Fibroblast of villous mesenchyme (primary cell): ENCODE measurements around the gene CDX2. TPM values are rescaled to one million over a fixed set of nuclear protein-coding genes. Genes with fewer than 3 reads are reported as not detected.

Experiments used
- DNase-seq: peaks from one replicate; pipeline ENCODE4 v3.0.0-alpha.2; 2010; ENCODE audit warnings: low read depth
- H3K4me3 ChIP-seq: 2 replicates; pipeline ENCODE4 v1.5.1; 2011; ENCODE audit warnings: low read depth, mild to moderate bottlenecking, low read length
- total RNA-seq: library from RNA; depleted of rRNA; stranded (reverse); fragments of >200 nt; gene quantifications from 2 replicates; pipeline ENCODE4 v1.2.3, GENCODE V29; 2012
- TF ChIP-seq, protein P1 (sequence below): IDR thresholded peaks from 2 replicates; pipeline ENCODE4 v1.5.1; 2012; ENCODE audit warnings: low read depth, mild to moderate bottlenecking, low read length; ENCODE audit not compliant: insufficient read depth

Gene CDX2
- total RNA-seq, 1 donor: not detected

DNA sequence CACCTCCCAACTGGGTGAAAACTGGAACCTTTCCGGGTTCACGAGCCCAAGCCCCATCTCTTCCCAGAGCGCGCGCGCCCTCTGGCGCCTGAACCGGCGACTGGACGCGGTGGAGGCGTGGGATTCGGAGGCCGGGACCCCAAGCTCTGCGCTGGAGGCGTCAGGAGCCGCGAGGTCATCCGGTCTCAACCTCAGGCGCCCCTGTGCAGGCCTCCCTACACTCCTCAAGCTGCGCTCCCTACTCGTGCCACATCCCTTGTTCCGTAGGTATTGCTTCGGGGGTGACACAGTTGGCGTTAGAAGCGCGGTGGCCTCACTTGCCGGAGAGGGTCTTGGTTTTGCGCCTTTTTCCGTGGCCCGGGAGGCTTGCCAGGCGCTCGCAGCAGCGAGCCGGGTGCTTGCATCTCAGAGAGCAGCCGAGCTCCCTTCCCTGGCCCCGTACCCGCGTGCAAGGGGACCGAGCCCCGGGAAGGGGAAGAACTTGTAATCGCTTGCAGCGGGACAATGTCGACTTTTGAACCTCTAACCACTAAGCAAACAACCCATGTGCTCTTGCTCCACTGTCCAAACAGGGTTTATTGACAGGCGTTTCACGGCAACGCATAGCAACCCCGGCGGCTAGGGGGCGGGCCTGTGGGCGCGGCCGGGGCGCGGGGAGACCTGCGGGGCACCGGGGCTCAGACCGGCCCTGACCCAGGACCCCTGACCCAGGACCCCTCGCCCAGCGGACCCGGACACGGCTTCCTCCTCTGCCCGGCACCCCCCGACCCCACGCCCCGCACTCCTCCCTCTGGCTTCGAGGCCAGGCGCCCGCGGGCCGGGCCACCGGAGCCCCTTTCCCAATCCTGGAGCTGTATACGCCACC, 8.5 kb downstream of the CDX2 start:
- DNase-seq: peak; percentile 8
- peak overlapping the region; percentile 18 for H3K4me3 ChIP-seq
- TF ChIP-seq, protein P1, sequence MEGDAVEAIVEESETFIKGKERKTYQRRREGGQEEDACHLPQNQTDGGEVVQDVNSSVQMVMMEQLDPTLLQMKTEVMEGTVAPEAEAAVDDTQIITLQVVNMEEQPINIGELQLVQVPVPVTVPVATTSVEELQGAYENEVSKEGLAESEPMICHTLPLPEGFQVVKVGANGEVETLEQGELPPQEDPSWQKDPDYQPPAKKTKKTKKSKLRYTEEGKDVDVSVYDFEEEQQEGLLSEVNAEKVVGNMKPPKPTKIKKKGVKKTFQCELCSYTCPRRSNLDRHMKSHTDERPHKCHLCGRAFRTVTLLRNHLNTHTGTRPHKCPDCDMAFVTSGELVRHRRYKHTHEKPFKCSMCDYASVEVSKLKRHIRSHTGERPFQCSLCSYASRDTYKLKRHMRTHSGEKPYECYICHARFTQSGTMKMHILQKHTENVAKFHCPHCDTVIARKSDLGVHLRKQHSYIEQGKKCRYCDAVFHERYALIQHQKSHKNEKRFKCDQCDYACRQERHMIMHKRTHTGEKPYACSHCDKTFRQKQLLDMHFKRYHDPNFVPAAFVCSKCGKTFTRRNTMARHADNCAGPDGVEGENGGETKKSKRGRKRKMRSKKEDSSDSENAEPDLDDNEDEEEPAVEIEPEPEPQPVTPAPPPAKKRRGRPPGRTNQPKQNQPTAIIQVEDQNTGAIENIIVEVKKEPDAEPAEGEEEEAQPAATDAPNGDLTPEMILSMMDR: peak; percentile 29

DNA sequence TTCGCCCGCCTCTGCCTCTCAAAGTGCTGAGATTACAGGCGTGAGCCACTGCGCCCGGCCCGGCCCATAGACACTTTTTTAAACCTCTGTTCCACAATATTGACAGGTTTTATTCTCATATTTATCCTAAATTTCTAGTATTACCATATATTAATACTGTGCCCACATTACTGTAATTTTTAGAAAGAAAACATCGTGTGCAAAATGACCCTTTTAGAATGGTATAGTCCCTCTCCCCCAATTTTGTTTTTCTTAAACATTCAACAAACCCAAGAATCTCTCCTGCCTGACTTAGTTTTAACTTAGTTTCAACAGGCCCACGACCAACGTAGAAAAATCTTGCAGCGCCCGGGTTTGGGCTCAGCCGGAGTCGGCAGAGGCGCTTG, 9.1 kb downstream of the CDX2 start:
- TF ChIP-seq, protein P1: no peak
- peak overlapping the region; percentile 15 for H3K4me3 ChIP-seq
- no peak for DNase-seq

DNA sequence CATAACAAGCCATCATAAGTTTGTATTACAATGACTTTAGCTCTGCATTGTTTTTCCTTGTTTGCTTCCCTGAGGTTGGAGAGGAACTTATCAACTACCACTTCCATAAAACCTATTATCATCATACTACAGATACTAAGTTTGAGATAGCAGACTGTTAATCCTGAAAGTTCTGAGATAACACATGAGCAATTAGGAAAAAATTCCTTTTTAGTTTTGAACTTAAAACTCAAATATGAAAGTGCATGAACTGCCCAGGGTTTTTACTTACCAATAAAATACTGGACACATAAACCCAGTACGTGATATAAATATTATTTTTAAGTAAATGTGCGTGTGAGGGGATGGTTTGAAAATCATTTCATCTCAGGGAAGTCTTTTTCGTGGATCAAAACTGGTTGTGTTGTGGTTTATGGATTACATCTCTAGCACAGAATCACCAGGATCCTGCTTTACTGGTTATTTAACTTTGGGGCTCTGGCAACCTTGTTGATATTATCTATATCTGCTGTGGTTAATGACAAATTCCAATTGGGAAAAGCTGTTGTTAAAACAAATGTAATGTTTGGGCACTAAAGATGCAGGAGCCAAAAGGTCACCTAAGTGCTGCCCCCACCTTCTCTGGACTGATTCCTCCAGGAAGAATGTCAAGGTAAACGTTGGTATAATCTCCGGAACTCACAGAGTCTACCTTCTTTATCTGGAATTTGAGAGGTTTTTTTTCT, 12.4 kb downstream of the CDX2 start:
- no peak overlapping the region for H3K4me3 ChIP-seq
- TF ChIP-seq, protein P1: no peak
- DNase-seq: no peak

DNA sequence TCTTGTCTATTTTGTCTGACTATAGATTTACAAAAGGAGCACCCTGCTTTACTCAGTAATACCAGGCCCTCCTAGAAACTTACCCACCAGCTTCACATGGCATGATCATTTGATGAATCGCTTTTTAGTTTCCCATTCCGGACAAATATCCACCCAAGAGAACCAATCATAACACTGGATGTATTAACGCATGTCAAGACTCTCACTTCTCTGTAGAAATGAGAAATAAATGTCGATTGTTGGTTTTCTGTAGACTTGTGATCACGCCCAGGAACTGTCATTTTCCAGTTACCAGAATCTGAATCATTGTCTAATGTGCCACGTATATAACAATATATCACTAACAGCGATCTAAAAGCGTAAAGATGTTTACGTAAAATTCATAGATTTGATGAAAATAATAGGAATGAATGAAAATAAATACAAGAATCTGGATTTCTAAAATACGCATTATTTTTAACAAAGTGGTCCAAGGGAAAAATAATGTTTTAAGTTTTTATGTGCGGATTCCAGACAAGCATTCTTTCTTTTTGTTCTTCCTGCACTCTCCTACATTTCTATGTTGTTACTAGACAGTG, 14.0 kb downstream of the CDX2 start:
- DNase-seq: no peak
- H3K4me3 ChIP-seq: no peak overlapping the region
- TF ChIP-seq, protein P1: no peak

DNA sequence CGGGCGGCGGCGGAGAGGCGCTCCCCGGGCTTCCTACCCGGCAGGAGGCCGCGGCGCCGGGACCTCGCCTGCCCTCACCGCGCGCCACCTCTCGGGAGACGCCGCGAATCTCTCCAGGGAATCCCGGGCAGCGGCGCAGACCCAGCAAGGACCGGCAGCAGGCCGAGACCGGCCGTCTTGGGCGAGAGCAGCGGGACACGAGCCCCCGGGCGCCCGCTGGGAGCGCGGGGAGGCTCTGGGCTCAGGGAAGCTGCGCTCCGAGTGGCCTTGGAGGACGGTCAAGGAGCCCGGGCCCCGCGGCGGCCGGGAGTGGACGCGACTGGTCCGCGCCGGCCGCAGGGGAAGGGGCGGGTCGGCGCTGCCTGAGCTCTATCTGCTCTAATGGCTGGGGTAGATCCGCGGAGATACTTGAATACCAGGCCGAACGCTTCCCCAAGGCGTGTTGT, 14.7 kb downstream of the CDX2 start:
- TF ChIP-seq, protein P1: no peak
- DNase-seq: peak; percentile 22
- peak overlapping the region; percentile 44 for H3K4me3 ChIP-seq

DNA sequence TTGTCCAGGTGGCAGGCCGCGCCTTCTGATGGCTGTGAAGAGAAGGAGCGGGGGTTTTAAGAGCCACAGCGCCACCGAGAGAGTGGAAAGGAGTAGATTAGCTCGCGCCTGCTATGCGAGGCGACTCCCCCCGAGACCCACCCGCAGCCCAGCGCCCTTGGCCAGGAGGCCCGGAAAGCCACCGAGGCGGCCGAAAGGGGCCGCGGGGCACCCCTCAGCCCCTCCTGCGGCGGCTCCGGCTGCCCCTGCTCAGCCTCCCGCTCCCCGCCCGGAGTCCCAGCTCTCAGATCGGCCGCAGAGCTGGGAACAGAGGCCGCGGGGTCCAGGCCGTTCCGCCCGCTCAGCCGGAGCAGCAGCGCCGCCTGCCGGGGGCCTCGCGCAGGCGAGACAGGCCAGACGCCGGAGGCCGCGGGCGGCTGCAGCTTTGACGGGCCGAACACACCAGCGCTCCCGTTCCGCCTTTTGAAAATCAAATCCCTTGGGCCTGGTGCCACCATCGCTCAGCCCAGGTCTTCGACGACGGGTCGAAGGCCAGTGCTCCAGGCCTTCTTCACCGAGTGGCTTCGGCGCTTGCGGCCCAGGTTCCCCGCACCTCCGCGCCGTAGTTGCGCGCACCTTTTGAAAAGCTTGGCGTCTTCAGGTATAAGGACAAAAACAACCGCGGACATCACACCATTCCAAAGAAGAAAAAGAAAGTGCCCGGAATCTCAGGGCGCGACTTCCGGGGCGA, 15.3 kb downstream of the CDX2 start:
- H3K4me3 ChIP-seq: peak overlapping the region; percentile 44
- DNase-seq: peak; percentile 61
- TF ChIP-seq, protein P1: peak; percentile 92
